Neuronal stem cell (in vitro differentiated cells): ENCODE results near the gene SLC9A9.

Experiments
- DNase-seq: peaks from one replicate; pipeline ENCODE4 v3.0.0-alpha.2; 2013; ENCODE audit warnings: low spot score
- H2AFZ ChIP-seq: one replicate; pipeline ENCODE4 v1.6.1; 2013; ENCODE audit warnings: mild to moderate bottlenecking, low read length, inconsistent platforms
- H2AK5ac ChIP-seq: 2 replicates; pipeline ENCODE4 v1.6.1; 2013; ENCODE audit warnings: low read depth, mild to moderate bottlenecking, inconsistent platforms, low read length, moderate library complexity, mixed read lengths
- H2BK120ac ChIP-seq: 2 replicates; pipeline ENCODE4 v1.6.1; 2013; ENCODE audit warnings: low read depth, mild to moderate bottlenecking, inconsistent platforms, low read length, moderate library complexity, mixed read lengths
- H2BK12ac ChIP-seq: one replicate; pipeline ENCODE4 v1.6.1; 2013; ENCODE audit warnings: low read length, inconsistent platforms
- H2BK15ac ChIP-seq: 2 replicates; pipeline ENCODE4 v1.6.1; 2013; ENCODE audit warnings: mild to moderate bottlenecking, low read length, inconsistent platforms, mixed read lengths
- H2BK5ac ChIP-seq: one replicate; pipeline ENCODE4 v1.6.1; 2013; ENCODE audit warnings: inconsistent platforms, mild to moderate bottlenecking, low read length, moderate library complexity
- H3K14ac ChIP-seq: one replicate; pipeline ENCODE4 v1.6.1; 2013; ENCODE audit warnings: low read length, inconsistent platforms
- H3K18ac ChIP-seq: 2 replicates; pipeline ENCODE4 v1.6.1; 2013; ENCODE audit warnings: low read length, inconsistent platforms
- H3K23ac ChIP-seq: 2 replicates; pipeline ENCODE4 v1.6.1; 2013; ENCODE audit warnings: low read depth, mild to moderate bottlenecking, mixed read lengths, low read length, inconsistent platforms; ENCODE audit not compliant: poor library complexity
- H3K27ac ChIP-seq: replicated peaks from 3 replicates; pipeline ENCODE4 v1.5.1; 2013; ENCODE audit warnings: low read length, inconsistent platforms
- H3K27me3 ChIP-seq, 3 experiments: 2 replicates each; pipeline ENCODE4 v1.6.1; 2013; ENCODE audit warnings: low read length in 3 of 3, mild to moderate bottlenecking in 2 of 3, inconsistent platforms in 1 of 3, low read depth in 1 of 3, mixed read lengths in 1 of 3, moderate library complexity in 1 of 3; ENCODE audit not compliant: control insufficient read depth in 3 of 3, insufficient read depth in 3 of 3
- H3K36me3 ChIP-seq, 2 donors: replicated peaks in 1 of 2; 2 replicates each; pipeline ENCODE4 v1.6.1; 2013; ENCODE audit warnings: low read length in 2 of 2; ENCODE audit not compliant: control insufficient read depth in 2 of 2, insufficient read depth in 2 of 2
- H3K4ac ChIP-seq: 2 replicates; pipeline ENCODE4 v1.6.1; 2013; ENCODE audit warnings: inconsistent platforms, mild to moderate bottlenecking, low read length, moderate library complexity
- H3K4me1 ChIP-seq, 2 donors: 1 replicate in 1 of 2; 2 replicates in 1 of 2; pipeline ENCODE4 v1.6.1; 2013; ENCODE audit warnings: low read length in 2 of 2, low read depth in 1 of 2; ENCODE audit not compliant: control insufficient read depth in 2 of 2, insufficient read depth in 1 of 2
- H3K4me2 ChIP-seq: one replicate; pipeline ENCODE4 v1.6.1; 2013; ENCODE audit warnings: mild to moderate bottlenecking, low read length, inconsistent platforms; ENCODE audit not compliant: insufficient read depth, poor library complexity, severe bottlenecking
- H3K4me3 ChIP-seq, 2 donors: 2 replicates each; pipeline ENCODE4 v1.5.1; 2013; ENCODE audit warnings: low read length in 2 of 2, mild to moderate bottlenecking in 2 of 2, inconsistent platforms in 1 of 2, moderate library complexity in 1 of 2
- H3K79me1 ChIP-seq: one replicate; pipeline ENCODE4 v1.6.1; 2013; ENCODE audit warnings: low read depth, mild to moderate bottlenecking, inconsistent platforms, low read length, moderate library complexity
- H3K9ac ChIP-seq: one replicate; pipeline ENCODE4 v1.6.1; 2013; ENCODE audit warnings: mild to moderate bottlenecking, low read depth, low read length, inconsistent platforms; ENCODE audit not compliant: poor library complexity
- H3K9me3 ChIP-seq, 2 donors: replicated peaks in 1 of 2; 2 replicates each; pipeline versions ENCODE3 to v1.6.1; 2013; ENCODE audit warnings: low read length in 2 of 2, mild to moderate bottlenecking in 2 of 2, inconsistent platforms in 1 of 2, low read depth in 1 of 2, mixed read lengths in 1 of 2, moderate library complexity in 1 of 2; ENCODE audit not compliant: control insufficient read depth in 2 of 2, insufficient read depth in 1 of 2
- H4K8ac ChIP-seq: one replicate; pipeline ENCODE4 v1.6.1; 2013; ENCODE audit warnings: low read depth, mild to moderate bottlenecking, inconsistent platforms, low read length, moderate library complexity
- H4K91ac ChIP-seq: one replicate; pipeline ENCODE4 v1.6.1; 2013; ENCODE audit warnings: low read length, low read depth, mild to moderate bottlenecking, inconsistent platforms; ENCODE audit not compliant: poor library complexity
- WGBS, 2 donors: extraction: QIAGEN DNeasy Blood & Tissue Kit; methylation state at CpG; one replicate each; pipeline ENCODE4 v1.1.7; 2013; ENCODE audit warnings: missing lambda C conversion rate in 2 of 2, mixed read lengths in 1 of 2; ENCODE audit not compliant: insufficient read length in 2 of 2, insufficient replicate concordance in 1 of 2; ENCODE audit errors: extremely low coverage in 2 of 2; 5-methylcytosine and 5-hydroxymethylcytosine counted together

The SLC9A9 gene

DNA sequence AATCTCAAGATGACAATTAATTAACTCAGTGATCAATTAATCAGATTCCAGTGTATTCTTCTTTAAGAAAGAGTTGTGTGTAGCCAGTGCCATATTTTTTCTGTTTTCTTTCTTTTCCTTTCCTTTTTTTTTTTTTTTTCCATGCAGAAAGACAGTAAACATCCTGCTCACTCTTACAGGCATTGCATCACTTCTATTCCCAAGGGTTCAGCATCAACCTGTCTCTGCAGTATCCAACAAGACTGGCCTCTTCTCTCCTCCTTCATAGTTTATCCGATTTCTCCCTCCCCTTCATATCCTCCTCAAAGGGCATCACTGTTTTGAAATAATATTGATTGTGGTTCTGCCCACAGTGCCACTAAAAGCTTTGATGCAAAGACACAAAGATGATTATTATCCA lies 17.0 kb upstream of the SLC9A9 start:
- no peak for DNase-seq

DNA sequence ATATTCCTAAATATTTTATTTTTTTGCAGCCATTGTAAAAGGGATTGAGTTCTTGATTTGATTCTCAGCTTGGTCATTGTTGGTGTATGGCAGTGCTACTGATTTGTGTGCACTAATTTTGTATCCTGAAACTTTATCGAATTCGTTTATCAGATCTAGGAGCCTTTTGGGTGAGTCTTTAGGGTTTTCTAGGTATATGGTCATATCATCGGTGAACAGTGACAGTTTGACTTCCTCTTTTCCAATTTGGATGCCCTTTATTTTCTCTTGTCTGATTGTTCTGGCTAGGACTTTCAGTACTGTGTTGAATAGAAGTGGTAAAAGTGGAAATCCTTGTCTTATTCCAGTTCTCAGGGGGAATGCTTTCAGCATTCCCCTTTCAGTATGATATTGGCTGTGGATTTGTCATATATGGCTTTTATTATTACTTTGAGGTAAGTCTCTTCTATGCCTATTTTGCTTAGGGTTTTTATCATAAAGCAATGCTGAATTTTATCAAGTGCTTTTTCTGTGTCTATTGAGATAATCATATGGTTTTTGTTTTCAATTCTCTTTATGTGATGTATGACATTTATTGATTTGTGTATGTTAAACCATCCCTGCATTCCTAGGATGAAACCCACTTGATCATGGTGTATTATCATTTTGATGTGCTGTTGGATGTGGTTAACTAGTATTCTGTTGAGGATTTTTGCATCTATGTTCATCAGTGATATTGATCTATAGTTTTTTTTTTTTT lies 11.4 kb upstream of the SLC9A9 start:
- Histone ChIP-seq H4K8ac (no peak overlapping the region), H2BK12ac (no peak overlapping the region), H3K4ac (no peak overlapping the region), H2AFZ (no peak overlapping the region), H3K9me3 (no peaks in the 10 kb centered on the region), H2AK5ac (no peak overlapping the region), H3K79me1 (no peaks in the 10 kb centered on the region), H3K9ac (no peak overlapping the region), H3K27ac (no peak overlapping the region), H3K14ac (no peak overlapping the region), H3K27me3 (no peaks in the 10 kb centered on the region), H3K4me3 (no peak overlapping the region), H3K18ac (no peak overlapping the region), H2BK5ac (no peak overlapping the region), H3K23ac (no peak overlapping the region), H2BK120ac (no peak overlapping the region), H3K36me3 (no peaks in the 10 kb centered on the region), H3K4me1 (no peaks in the 10 kb centered on the region), H2BK15ac (no peak overlapping the region), H4K91ac (no peak overlapping the region), H3K4me2 (no peak overlapping the region)
- DNase-seq: no peak
- WGBS, 2 donors: no CpG with 5 or more reads among the region's 3 CpGs

More for the DNA sequence above, 17.0 kb upstream of the SLC9A9 start:
- no peak overlapping the region for H3K14ac ChIP-seq
- no peak overlapping the region for H3K9ac ChIP-seq
- no peak overlapping the region for H2AFZ ChIP-seq
- no peaks in the 10 kb centered on the region for H3K9me3 ChIP-seq
- no peaks in the 10 kb centered on the region for H3K4me1 ChIP-seq
- H2BK5ac ChIP-seq: no peak overlapping the region
- H3K27ac ChIP-seq: no peak overlapping the region
- H3K4me3 ChIP-seq: no peak overlapping the region
- no peaks in the 10 kb centered on the region for H3K79me1 ChIP-seq
- H4K91ac ChIP-seq: no peak overlapping the region
- H3K4ac ChIP-seq: no peak overlapping the region
- H4K8ac ChIP-seq: no peak overlapping the region
- H2BK120ac ChIP-seq: no peak overlapping the region
- no peak overlapping the region for H2BK15ac ChIP-seq
- no peak overlapping the region for H2BK12ac ChIP-seq
- H2AK5ac ChIP-seq: no peak overlapping the region
- H3K18ac ChIP-seq: no peak overlapping the region
- no peaks in the 10 kb centered on the region for H3K36me3 ChIP-seq
- H3K4me2 ChIP-seq: no peak overlapping the region
- H3K27me3 ChIP-seq: no peaks in the 10 kb centered on the region
- H3K23ac ChIP-seq: no peak overlapping the region
- no CpG with 5 or more reads among the region's 1 CpG for WGBS, 2 donors

DNA sequence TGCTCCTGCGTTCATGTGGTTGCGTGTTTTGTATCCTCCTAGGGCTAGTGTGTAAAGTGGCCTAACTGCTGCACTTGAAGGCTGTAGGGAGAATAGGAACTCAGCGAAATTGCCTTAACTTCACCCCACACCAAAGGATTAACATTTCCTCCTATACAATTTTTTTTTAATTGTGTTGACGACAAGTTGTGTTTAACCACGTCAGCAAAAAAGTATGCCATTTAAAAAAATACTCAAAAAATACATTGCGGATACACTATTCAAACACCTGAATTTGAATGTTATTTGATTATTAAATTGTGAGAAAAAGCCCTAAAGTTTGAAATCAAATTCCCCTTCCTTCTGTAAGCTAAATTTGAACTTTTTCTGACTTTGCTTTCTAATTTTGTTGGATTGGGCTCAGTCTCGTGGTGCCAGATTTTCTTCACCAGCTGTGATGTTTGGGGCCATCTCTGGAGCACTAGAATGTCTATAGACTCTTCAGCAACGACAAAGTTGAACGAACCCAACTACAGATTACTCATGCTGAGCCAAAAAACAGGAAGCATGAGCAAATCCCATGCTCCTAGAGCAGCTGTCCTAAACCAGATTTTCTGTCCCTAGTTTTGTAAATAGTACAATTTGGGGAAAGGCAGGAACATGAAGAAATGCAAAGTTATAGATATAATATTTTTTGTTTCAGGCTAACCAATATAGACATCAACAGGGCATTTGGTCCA lies 8.1 kb upstream of the SLC9A9 start:
- no CpG with 5 or more reads among the region's 9 CpGs for WGBS, 2 donors

DNA sequence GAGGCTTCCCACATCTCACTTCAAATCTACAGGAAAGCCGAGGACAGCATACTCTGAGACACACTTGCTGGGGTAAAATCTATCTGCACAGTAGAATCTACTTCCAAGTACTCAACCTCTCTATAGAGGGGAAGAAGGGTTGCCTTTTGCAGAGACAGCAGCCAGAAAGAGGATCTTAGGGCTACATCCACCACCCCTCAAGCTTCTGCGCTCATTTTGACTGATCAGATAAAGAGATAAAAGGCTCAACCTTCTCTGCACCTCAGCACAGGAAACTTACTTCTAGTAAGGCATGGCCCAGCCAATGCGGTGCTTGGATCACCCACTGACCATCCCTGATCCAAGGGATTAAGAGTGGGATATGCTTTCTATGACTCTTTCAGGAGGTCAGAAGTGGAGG lies 6.9 kb upstream of the SLC9A9 start:
- Histone ChIP-seq H3K4ac (no peak overlapping the region), H4K91ac (no peak overlapping the region), H3K4me1 (peaks cover 0 to 7% of the 10 kb centered on the region in 2 donors), H3K36me3 (no peaks in the 10 kb centered on the region), H3K9me3 (no peaks in the 10 kb centered on the region), H3K23ac (no peak overlapping the region), H2BK12ac (no peak overlapping the region), H2BK15ac (no peak overlapping the region), H3K9ac (no peak overlapping the region), H2BK5ac (no peak overlapping the region), H3K18ac (no peak overlapping the region), H3K4me2 (no peak overlapping the region), H2AK5ac (no peak overlapping the region), H3K27ac (no peak overlapping the region), H2BK120ac (no peak overlapping the region), H3K27me3 (no peaks in the 10 kb centered on the region), H3K14ac (no peak overlapping the region), H3K4me3 (no peak overlapping the region), H3K79me1 (no peaks in the 10 kb centered on the region), H4K8ac (no peak overlapping the region), H2AFZ (no peak overlapping the region)
- no peak for DNase-seq
- WGBS, 2 donors: no CpG with 5 or more reads among the region's 3 CpGs

More for the DNA sequence above, 8.1 kb upstream of the SLC9A9 start:
- Histone ChIP-seq H3K9ac (no peak overlapping the region), H4K8ac (no peak overlapping the region), H3K79me1 (no peaks in the 10 kb centered on the region), H3K4me2 (no peak overlapping the region), H2AFZ (no peak overlapping the region), H3K27ac (no peak overlapping the region), H2BK120ac (no peak overlapping the region), H2BK12ac (no peak overlapping the region), H3K4me1 (no peaks in the 10 kb centered on the region), H3K4ac (no peak overlapping the region), H3K4me3 (no peak overlapping the region), H3K27me3 (no peaks in the 10 kb centered on the region), H3K18ac (no peak overlapping the region), H3K23ac (no peak overlapping the region), H4K91ac (no peak overlapping the region), H2BK5ac (no peak overlapping the region), H2BK15ac (no peak overlapping the region), H2AK5ac (no peak overlapping the region), H3K36me3 (no peaks in the 10 kb centered on the region), H3K9me3 (no peaks in the 10 kb centered on the region), H3K14ac (no peak overlapping the region)
- no peak for DNase-seq
